SKM-1 treated with dmso at 0.1 percent for 144 hours (cell line): ENCODE data around the gene TPST1.

Source experiments
- DNase-seq: peaks from one replicate; lab custom pipeline; 2025; ENCODE audit not compliant: unreplicated experiment; lab: John Stamatoyannopoulos, UW

TPST1 gene

GRCh38 chr7:66281678-66282590 is 76.8 kb downstream of the TPST1 start:
- no peak for DNase-seq

GRCh38 chr7:66282591-66282935 is 77.4 kb downstream of the TPST1 start:
- DNase-seq: no peak

DNA sequence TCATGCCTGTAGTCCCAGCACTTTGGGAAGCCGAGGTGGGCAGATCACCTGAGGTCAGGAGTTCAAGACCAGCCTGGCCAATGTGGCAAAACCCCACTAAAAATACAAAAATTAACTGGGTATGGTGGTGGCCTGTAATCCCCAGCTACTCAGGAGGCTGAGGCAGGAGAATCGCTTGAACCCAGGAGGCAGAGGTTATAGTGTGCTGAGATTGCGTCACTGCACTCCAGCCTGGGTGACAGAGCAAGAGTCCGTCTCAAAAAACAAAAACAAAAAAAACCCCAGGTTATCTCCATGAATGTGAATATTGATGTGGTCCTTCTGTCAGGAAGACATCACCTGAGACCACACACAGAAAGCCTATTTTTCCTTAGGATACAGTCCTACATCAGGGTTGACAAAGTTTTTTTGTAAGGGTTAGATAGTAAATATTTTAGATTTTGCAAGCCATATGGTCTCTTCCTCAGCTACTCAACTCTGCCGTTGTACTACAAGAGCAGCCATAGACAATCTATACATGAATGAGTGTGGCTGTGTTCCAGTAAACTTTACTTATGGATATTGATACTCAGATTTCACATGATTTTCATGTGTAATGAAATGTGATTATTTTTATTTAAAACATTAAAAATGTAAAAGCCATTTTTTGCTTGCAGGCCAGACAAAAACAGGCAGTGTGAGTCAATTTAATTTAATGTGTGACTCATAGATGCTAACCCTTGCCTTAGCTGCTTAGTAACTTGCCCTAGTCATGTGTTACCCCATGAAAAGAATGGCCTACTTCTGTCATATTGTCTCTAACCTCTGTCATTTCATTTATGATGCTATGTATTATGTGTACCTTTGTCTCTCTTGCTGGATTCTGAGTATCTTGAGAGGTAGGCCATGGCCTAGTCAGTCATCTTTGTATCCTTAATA is 78.1 kb downstream of the TPST1 start:
- DNase-seq: no peak

DNA sequence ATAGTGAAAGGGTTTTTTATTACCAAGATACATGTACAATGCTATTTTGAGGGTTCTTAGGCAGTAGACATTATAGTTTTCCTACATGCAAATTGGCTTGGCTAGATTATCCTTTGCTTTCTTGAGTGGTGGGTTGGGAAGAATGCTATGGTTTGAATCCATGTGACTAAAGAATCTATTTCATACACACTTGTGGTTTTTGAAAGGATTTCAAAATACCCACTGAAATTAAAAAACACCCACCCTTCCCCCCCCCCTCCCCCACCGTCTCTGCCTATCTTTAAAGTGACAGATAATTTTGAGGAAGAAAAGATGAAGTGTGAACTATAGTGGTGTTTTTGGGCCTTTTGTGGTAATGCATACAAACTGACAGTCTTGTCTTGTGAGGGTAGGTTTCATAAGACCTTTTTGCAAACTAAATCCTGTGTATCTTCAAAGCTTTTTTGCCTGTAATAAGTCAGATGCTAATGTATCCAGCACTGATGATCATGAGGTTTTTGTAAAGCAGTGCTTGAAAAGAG is 90.9 kb downstream of the TPST1 start:
- peak; percentile 82 for DNase-seq

- peak; percentile 13 for DNase-seq
These were observed 91.4 kb downstream of the TPST1 start for GRCh38 chr7:66296557-66296956.

- peak; percentile 15 for DNase-seq
These were observed 92.4 kb downstream of the TPST1 start for GRCh38 chr7:66297579-66297978.

DNA sequence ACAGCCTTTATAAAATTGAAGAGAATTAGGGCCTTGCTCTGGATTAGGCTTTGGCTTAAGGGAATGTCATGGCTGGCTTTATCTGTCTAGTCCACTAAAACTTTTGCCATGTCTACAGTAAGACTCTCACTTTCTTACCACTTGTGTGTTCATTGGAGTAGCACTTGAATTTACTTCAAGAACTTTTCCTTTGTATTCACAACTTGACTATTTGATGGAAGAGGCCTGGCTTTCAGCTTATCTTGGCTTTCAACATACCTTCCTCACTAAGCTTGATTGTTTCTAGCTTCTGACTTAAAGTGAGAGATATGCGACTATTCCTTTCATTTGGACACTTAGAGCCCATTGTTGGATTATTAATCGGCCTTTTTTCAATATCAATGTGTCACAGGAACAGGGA is 96.1 kb downstream of the TPST1 start:
- DNase-seq: peak; percentile 9

- DNase-seq: peak; percentile 56
These were observed 96.6 kb downstream of the TPST1 start for GRCh38 chr7:66301737-66302136.

- no peak for DNase-seq
These were observed 98.5 kb downstream of the TPST1 start for GRCh38 chr7:66303454-66304155.

DNA sequence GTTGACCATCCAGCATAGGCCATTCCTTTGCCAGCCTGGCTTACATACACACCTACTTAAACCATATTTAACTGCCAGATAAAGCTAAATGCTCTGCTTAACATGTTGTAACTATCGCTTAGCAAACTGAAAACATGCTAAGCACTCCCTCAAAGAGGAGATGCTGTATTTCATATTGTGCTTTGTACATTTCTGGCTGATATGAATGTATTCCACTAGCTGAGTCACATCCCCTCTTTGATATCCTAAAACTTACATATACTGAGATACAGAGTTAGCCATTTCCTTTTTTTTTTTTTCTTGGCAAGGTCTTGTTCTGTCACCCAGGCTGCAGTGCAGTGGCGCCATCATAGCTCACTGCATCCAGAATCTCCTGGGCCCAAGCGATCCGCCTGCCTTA is 99.4 kb downstream of the TPST1 start:
- no peak for DNase-seq

DNA sequence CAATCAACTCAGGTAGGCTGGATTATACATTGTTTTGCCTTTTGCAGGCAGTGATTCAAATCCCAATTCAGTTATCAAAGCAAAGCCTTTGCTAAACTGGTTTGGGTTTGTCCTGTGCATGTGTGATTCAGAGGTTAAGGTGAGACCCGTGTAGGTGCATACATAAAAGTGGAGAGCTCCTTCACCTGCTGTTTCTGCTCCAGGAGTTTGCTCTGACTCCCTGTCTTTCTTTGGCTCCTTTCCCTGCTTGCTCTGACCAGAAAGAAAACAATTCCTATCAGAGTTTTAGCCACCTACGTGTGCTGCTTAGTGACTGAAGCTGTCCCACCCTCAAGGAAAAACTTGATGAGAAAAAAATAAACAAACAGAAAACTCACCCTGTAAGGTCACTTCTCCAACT is 101.1 kb downstream of the TPST1 start:
- no peak for DNase-seq

GRCh38 chr7:66307591-66308215 is 102.6 kb downstream of the TPST1 start:
- DNase-seq: no peak

DNA sequence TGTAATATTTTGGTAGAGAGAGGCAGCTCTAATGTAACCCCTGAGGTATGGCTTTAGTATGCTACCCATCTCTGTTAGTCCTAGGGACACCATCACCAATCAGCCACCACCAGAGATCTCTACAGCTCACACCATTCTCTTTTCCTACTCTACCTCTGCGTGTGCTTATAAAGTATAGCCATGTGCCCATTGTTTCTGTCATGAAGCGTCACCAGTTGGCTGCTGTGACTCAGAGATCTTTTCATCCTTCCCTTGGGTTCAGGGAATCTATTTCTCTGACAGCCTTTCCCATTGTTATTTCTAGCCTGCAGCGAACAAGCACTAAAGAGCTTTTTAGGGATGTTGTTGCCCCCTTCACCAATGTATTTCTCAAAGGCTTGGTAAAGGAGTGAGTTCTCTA is 103.3 kb downstream of the TPST1 start:
- no peak for DNase-seq

DNA sequence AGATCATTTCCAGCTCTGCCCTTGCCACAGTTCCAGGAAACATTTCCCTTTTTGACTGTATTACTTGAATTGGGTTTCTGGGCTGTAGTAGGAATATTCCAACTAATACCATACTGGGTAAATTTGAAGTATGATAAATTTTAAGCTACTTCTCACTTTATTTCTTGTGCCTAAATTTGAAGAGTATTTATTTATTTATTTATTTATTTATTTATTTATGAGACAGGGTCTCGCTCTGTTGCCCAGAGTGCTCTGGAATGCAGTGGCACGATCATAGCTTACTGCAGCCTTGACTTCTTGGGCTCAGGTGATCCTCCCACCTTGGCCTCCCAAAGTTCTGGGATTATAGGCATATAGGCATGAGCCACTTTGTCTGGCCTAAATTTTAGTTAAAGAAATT is 105.5 kb downstream of the TPST1 start:
- no peak for DNase-seq

- DNase-seq: no peak
These were observed 108.9 kb downstream of the TPST1 start for GRCh38 chr7:66313886-66314568.

- no peak for DNase-seq
These were observed 110.1 kb downstream of the TPST1 start for GRCh38 chr7:66315192-66315591.

DNA sequence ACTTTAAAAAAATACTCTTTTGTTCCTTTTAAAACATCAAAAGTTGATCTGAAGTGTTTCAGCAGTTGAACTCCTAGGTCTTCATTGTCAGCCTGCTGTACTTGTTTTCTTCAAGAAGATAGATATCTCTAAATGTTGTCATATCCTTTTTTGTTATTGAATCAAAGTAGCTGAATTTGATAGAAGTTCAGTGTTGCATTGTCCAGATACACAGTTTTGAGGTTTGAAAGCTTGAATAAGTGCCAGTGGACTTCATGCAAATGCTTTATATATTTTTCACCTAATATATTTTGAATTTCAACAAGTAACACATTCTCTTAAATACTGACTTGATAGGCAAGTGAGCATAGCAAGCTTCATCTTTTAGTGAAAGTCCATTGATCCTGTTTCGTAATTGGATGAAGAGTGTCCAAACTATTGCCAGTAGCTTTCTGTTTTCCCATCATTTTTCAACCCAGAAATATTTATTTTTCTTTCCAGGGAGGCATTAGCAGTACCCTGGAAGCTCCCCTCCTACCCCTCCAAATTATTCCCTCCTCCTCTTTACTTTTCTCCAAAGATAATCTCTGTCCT is 114.4 kb downstream of the TPST1 start:
- DNase-seq: no peak

DNA sequence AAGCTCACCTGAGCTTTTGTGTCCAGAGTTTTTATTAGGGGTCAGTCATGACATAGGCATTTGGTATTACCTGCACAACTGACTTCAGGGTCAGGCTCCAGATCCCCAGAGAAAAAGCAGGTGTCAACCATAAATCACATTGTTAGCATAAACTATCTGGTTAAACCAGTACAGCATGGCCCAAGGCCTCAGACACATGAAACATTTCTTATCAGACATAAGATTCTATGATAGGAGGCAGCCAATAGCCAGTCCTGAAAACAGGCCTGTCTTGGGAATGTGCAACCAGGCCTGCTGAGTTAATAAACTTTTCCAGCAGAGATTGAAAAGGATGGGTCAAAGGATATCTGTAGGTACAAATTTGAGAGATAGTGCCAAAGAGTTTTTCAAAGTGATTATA is 116.1 kb downstream of the TPST1 start:
- DNase-seq: no peak

DNA sequence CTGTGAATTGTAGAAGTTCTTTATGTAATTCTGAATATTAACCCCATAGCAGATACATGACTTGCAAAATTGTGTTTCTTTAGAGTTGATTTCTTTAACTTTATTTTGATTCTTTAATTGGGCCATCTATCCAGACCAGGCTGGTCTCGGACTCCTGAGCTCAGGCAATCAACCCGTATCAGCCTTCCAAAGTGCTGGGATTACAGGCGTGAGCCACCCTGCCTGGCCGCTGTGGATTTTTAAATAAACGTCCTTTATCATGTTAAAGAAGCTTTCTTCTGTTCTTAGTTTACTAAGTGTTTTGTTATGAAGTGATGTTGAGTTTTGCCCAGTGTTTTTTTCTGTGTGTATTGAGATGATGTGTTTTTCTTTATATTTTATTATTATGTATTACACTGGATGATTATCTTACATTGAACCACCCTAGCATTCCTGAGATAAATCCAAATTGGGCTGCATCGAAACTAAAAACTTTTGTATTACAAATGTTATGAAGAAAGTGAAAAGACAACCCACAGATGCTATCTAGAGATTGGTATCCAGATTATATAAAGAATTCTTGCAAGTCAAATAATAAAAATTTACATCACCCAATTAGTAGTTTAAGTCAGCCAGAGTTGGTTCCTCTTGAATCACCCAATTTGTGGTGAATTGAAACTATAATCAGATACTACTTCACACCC is 118.1 kb downstream of the TPST1 start:
- DNase-seq: no peak
